NAMALWA (cell line): ENCODE measurements around the gene MOV10L1.

Experiments used
- DNase-seq: peaks from one replicate; pipeline ENCODE4 v3.0.0-alpha.2; 2015; ENCODE audit warnings: low spot score

Gene MOV10L1

DNA sequence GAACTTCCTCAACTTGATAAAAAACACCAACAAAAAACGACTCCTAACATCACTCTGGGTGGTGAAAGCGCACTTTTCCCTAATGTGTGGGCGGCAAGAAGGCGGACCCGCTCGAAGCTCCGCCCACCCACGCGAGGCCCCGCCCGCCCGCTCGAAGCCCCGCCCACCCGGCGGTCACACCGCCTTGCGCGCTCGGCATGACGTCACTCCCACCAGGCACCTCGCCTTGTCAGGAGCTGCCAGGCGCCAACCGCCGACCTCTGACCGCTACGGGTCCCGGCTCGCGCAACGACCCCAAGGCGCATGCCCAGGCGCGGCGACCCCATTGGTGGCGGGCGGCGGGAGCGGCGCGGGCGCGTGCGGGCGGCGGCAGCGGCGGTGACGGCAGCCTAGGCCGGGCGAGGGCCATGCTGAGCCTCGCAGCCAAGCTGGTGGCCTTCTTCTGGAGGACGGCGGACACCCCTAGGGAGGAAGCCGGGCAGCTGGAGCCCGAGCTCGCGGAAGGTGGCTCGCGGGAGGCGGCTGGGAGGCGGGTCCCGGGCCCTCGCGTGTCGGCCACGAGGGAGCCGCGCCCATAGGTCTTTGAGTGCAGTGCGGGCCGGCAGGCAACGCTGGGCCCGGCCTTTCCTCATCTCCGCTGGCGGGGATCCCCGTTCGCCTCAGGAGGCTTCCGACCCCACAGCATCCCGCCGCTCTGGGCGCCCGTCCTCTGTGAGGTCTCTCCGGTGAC, at the start of gene MOV10L1:
MOV10L1 (plus strand) TSS at position 325 of the 730 bp plus-strand sequence; CDS start at position 408, 83 bp downstream.
- DNase-seq: no peak

DNA sequence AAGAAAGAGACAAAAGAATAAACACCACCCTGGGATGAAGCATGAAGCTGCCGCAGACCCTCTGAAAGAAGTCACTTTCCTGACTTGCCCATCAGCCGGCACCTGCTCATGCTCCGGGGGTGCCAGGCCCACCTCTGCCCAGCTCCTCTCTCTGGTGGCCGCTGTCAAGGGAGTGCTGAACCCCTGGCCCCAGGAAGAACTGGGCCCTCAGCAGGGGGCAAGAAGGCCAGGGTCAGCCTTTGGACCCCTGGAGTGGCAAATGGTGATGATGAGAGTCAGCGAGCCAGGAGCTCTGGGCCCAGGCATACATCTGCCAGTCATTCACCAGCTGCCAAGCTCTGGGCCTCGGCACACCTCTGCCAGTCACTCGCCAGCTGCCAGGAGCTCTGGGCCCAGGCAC, 49.1 kb upstream of the MOV10L1 start:
- DNase-seq: no peak

DNA sequence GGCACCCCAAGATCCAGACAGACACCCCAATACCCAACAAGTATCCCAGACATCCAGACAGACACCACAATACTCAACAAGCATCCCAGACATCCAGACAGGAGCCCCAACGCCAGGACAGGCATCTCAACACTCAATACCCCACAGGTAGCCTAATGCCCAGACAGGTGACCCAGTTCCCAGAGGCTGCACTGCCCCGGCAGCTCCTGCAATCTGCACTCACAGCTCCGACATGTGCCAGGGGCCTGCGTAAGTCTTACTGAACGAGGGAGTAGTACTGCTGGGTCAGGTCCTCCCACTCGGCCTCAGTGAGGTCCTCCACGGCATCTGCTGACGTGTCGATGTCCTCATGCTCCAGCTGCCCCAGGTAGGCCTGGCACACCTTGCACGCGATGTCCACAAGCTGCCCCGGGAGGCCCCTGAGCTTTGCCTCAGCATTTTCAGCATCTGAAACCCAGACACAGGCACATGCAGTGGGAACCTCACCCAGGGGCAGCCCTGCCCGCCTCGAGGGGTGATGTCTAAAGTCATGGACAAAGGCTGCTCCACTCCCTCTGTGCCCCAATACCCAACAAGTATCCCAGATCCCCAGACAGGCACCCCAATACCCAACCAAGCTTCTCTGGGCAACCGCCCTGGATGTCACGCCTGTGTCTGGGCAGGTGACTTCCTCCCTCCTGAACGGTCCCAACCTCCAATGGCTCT, 48.3 kb upstream of the MOV10L1 start:
- DNase-seq: no peak

DNA sequence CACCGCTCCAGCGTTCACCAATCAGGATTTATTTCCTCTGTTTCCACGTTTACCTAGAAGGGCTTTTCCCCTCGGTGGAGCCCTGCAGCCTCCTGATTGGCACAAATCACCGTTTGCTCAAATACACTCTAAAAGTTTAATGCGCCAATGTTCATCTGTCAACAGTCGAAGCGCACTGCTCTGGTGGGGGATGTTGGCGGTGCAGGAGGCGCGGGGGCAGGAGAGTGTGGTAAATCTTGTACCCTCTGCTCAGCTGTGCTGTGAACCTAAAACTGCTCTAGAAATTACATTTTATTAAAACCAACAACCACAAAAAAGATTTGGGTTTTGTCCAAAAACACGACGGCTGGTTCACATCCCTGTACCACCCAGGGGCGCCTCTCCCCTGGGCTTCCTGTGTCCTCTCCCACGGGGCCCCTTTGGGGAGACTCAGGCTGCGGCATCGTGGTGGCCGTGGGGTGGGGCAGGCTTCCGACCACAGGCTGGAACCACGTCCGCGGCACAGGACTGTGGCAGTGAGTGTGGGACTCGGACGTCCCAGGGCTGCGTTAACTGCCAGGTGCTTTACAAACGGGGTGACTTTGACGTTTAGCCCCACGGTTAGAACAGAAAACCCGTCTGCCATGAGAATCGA, 45.2 kb upstream of the MOV10L1 start:
- no peak for DNase-seq

DNA sequence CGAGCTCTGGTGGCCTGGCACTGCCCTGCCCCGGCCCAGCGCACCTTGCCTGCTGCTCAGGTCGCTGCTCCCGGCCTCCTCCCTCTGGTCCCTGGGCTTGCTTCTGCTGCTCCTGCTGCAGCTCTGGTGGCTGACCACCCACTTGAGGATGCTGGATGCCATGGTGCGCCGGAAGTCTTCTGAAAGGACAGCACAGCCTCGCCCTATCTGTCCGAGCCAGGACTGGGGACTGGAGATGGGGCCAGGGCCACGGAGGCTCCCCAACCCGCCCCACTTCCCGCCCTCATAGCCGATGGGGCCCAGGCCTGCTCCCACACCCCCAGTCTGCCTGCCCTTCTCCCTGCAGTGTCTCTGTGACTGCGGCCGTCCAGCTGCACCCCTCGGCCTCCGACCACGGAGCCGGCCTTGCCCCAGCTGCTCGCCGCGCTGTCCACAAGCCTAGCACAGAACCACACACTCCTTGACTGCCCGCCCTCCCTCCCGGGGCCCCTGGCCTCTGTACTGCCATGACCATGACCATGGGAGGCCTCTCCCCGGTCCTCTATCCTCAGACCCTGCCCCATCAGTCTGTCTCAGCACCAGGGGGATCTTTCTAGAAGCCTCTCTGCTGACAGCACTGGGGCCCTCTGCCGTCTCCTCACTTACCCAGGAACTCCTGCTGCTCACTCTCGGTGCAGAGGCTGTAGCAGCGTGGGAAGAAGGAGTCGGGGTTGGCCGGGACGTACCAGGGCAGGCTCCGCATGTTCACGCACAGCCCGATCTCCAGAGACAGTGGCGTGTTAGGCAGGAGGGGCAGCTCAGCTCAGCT, 44.4 kb upstream of the MOV10L1 start:
- DNase-seq: no peak

DNA sequence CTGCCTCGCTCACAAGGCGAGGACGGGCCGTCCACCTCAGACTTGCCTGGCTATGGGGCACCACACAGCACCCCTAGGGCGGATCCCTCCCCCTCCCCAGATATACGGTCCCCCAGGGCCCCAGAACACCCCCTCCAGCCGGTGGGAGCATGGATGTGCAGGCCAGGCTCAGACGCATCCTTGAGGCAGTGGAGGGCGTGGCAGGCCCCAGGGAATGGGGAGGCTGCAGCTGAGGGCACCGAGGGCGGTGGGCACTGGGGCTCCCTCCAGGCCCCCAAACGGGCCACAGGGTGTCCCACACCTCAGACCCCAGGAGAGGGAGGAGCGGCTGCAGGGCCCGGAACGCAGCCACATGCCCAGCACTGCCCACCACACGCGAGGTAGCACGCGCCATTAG, 43.8 kb upstream of the MOV10L1 start:
- DNase-seq: no peak

DNA sequence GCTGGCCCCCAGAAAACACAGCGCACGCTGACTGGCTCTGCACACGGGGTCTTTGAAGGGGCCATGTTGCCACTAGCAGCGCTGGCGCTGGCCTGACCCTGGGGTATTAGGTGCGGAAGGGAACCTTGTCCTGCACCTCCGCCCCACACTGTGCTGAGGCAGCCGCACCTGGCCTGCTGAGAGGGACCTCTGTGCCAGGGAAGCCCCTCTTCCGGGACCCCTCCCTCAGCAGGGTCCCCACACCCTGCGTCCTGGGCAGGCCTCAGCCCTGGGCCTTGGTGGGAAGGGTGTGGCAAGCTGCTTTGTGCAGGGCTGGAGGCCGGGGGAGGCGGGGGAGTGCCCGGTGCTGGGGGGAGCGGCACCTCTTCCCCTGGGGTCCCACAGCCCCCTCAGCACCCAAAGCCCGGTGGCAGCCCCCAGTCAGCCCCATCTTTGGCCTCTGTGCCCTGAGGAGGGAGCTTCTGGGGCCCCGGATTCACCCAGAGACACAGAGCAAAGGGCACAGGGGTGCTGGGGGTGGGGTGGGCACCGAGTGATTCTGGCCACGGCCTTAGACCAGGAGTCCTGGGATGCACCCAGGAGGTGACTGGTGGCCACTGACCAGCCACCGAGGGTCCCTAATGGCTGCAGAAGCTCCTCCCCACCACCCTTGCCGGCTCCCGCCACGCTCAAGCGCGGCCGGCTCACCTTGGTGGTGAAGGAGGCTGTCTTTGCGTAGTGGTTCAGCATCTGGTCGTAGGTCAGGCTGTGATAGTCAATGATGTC, 43.1 kb upstream of the MOV10L1 start:
- no peak for DNase-seq

DNA sequence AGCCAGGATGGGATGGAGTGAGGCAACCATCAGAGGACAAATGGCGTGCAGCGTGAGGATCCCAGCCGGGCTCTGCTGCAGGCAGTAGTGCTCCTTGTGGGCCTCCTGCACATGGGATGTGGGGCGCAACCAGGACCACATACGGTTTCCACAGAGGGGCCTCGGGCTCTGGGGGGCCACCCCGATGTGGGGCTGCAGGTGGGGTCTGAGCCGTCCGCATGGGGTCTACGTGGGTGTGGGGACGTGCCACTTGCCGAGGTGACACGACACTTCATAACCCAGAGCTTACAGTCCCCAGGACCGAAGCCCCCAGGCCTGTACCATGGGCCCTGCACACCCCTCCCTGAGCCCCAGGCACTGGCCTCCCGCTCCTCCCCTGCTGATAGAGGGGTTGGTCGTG, 42.5 kb upstream of the MOV10L1 start:
- no peak for DNase-seq

DNA sequence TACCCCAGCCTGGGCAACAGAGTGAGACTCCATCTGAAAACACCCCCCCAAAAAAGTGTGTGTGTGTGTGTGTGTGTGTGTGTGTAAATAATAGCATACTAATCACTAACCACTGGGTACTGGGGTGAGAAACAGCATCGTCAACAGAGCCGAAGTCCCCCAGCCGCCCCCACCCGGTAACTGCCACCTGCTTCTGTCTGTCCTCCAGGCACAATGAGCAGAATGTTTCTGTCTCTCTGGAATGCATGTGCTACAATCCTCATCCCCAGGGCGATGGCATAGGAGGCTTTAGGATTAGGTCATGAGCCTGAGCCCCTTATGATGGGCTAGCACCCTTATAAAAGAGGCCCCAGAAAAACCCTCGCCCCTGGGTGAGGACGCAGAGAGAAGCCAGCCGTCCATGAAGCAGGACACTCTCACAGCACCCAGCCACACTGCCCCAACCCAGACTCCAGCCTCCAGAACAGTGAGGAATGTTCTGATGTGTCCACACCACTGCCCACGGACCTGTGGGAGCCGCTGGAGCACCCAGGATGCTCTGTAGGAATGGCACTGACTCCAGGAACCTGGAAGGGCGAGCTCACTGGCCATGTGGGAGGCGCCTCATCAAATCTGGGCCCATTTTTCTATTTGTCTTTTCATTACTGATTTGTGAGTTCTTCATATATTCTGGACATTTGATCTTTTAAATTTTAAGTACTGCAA, 41.6 kb upstream of the MOV10L1 start:
- no peak for DNase-seq

DNA sequence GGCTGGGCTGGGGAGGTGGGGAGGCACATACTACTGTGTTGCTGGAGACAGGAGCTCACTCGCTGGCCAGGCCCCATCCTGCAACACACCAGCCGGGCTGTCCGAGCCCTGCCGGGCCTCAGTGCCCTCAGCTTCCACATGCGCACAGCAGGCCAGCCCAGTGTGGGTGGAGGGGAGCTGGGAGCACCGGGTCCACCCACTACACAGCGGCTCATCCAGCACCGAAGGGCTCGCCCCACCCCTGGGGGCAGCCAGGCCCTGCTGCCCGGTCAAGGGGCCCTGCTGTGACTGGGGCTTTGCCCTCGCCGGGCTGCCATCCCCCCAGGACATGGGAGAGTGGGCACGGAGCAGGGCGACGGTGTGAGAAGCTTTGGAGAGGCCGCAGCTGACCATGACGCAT, 41.0 kb upstream of the MOV10L1 start:
- no peak for DNase-seq

DNA sequence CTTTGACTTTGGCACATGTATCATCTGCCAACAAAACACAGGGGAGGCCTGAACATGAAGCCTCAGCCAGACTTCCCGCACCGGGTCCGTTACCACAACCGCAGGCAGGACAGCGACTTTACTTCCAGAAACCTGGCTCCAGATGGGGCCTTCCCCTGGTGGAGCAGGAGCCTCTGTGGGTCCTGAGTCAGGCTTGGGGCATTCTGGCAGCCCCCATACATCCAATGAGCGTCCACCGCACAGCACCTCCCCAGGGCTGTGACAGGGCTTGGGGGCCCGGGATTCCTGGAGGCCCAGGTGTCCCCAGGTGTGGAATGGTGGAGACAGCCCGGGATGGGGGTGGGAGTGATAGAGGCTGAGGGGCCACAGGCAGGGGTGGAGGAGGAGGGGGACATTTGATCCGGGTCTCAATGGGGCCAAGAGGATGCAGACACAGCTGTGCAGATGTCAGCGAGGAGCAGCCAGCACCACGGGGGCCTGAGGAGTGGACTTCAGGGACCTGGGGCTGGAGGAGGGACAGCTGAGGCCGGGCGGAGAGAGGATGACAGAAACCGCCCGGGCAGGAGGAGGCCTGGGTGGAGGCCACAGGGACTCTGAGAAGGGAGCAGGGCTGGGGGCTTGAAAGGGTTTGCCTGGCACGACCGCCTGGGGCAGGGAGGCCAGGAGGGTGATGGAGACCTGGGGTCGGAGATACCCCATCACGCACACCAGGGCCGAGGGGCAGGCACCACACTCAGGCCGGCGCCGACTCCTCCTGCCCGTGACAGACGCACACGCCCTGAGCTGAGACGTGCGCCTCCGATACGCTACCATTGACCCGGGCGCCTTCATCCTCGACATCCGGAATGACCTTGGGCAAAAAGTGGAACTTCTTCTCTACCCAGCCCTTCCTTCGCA, 40.3 kb upstream of the MOV10L1 start:
- DNase-seq: no peak

DNA sequence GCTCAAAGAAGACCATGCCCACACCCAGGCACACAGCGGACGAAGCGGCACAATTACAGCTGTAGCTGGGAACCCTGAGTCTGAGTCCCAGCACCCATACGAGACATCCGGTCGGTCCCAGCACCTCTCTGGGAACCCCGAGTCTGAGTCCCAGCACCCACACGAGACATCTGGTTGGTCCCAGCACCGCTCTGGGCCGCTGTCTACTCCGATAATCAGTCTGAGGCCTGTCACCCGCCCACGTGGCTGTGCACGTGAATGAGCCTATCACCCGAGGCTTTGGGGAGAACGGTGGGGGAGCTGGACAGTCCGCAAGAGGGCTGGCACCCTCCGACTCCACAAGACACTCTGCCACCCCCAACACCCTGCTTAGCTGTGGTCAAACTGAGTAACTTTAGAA, 37.9 kb upstream of the MOV10L1 start:
- no peak for DNase-seq

DNA sequence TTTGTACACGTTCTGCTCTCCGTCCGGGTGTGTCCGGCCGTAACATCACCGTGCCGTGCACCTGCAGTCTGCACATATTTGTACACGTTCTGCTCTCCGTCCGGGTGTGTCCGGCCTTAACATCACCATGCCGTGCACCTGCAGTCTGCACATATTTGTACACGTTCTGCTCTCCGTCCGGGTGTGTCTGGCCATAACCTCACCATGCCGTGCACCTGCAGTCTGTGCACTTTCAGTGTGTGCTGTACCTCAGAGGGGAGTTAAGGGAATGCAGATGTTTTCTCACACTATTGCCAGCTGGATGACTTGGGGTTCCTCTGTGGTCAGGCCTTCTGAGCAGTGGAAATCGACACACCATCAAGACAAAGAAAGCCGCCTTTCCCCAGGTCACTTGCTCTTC, 35.9 kb upstream of the MOV10L1 start:
- DNase-seq: peak; percentile 63

DNA sequence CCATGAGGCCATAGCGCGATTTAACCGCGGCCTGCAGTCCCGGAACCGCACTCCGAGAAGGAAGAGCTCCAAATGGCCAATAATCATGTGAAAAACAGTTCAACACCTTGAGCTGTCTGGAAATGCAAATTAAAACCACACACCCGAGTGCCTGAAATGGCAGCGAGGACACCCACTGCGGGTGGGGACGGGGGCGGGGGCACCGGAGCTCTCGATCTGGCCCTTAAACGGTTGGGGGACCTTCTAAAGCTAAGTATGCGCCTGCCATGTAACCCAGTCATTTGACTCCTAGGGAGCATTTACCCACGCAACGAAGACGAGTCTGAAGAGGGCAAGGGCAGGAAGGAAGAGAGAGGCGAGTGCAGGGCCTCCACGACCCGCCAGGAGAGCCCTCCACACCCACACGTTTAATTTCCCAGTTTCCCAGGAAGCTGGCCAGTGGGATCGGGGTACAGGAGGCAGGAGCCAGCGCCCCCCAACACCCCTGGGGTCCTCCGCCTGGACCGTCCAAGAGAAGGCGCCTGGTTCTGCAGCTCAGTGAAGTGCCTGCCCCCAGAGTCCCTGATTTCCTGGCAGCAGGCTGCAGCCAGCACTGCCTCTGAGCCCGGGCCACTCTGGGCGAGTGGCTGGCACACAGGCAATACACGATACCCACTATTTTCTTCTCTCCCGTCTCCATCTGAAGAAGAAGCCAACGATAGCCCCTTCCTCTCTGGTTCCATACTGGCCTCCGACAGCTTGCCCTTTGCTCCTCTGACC, 33.4 kb upstream of the MOV10L1 start:
- peak; percentile 28 for DNase-seq

DNA sequence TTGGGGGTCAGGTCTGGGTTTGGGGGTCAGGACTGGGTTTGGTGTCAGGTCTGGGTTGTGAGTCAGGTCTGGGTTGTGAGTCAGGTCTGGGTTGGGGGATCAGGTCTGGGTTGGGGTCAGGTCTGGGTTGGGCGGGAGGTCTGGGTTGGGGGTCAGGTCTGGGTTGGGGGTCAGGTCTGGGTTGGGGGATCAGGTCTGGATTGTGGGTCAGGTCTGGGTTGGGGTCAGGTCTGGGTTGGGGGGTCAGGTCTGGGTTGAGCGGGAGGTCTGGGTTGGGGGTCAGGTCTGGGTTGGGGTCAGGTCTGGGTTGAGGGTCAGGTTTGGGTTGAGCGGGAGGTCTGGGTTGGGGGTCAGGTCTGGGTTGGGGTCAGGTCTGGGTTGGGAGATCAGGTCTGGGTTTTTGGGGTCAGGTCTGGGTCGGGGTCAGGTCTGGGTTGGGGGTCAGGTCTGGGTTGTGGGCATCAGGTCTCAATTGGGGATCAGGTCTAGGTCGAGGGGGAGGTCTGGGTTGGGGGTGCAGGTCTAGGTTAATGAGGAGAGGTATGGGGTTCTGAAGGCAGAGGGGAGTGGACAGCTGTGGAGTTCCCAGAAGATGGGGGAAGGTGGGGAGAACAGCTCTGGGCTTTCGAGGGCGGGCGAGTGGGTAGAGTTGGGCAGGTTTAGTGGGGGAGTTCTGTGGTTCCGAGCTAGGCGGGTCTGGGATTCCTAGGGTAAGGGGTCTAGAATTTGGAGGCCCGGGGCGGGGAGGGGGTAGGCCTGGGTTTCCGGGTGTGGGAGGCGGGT, 32.3 kb upstream of the MOV10L1 start:
- DNase-seq: no peak

DNA sequence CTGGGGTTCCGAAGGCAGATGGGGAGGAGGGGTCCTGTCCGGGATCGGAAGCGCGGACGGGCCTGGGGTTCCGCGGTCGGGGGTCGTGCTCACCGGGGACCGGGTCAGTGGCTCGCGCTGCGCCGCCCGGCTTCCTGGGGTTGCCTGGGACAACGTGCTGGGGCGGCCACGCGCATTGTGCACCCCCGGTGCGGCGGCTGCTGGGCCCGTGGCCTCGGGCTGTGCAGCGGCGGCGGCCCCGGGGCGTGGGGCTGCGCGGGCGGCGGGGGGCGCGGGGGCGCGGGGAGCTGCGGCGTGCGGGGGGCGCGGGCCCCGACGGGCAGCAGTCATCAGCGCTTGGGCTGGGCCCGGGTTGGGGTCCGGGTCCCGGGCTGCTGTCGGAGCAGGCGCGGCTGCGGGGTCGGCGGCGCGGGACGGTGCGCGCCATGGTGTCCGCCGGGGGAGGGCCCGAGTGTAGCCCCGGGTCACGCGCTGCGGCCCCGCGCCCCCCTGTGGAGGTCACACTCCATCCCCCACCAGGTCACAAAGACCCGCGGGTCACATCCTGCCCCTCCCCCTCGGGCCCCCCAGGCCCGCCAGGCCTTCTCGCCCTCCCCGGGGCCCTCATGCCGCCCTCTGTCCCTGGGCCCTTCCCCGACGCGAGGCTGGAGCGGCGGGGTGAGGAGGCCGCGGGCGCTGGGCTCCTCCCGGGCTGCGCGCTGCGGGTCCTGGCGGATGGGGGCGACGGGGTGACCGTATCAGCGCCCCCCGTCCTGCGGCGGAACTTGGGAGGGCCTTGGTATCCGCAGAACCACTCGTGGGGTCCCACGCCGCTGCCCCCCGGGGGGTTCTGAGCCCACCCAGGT, 31.5 kb upstream of the MOV10L1 start, which contains the start of gene TTLL8:
TTLL8 (minus strand) TSS at position 238 of the 845 bp plus-strand sequence.
- DNase-seq: no peak
